ENCODE results near the gene HHIPL1.

DNA sequence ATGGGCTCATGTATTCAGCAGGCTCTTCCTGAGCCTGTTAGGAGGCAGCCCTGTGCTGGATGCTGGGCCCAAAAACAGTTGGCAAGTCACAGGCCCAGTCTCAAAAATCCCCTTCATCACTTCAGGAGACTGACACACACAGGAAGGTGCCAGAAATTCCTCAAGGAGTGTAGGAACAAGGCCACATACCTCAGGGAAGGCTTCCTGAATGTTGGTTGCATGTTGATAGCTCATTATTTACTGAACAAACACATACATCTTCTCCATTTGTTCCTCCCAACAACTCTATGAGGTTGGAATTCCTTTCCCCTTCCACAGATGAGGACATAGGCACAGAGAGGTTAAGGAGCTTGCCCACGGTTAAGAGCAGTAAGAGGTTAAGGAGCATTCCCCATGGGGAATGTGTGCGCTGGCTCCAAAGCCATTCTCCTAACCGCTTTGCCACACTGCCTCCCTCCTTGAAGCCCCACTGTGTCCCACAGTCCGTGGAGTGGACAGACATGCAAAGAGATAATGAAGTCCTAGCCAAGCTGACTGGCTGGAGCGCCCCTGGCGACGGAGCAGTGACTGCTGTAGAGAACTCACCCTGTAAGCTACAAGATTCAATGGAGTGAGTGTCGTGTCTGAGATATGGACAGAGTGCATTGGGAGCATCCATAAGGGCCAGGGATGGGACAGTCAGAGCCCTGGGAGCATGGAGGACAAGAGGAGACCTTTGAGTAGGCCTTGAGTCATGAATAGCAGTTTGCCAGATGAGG is 3.3 kb downstream of the HHIPL1 start:
- TF ChIP-seq POLR2AphosphoS5 (IDR thresholded peaks at IDR 0.05; ENCODE audit: borderline replicate concordance, low read depth, low read length) (no peak), EZH2 (IDR thresholded peaks at IDR 0.05) (no peak)
